Stimulated activated CD8-positive, alpha-beta memory T cell treated with anti-CD3 and anti-CD28 coated beads, Interleukin-4, amount 100 ng/mL, for 48 hours (primary cell): ENCODE data around the gene PDHA2.
"Not testable (repeated sequence)": the region's sequence is repeated elsewhere in the genome, so short reads cannot be mapped to it uniquely, and the experiment has no call there.

Experiments
- DNase-seq: peaks from one replicate; pipeline ENCODE4 v3.0.0-alpha.2; 2020

Gene PDHA2

DNA sequence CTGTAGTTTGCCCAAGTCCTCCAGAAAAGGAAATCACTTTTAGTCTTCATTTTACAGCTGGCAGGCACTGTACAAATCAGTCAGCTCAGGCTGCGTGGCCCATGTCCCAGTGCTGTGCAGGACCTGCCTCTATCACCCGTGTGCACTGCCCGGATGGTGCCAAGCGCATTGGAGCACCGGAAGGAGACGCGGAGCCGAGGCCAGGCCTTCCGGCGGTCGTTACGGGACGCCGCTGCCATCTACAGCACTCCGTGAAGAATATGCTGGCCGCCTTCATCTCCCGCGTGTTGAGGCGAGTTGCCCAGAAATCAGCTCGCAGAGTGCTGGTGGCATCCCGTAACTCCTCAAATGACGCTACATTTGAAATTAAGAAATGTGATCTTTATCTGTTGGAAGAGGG is at the start of gene PDHA2:
TSS of gene PDHA2 (plus strand) at position 203 of the 400 bp plus-strand sequence. CDS start at position 261, 58 bp downstream.
- no peak for DNase-seq

DNA sequence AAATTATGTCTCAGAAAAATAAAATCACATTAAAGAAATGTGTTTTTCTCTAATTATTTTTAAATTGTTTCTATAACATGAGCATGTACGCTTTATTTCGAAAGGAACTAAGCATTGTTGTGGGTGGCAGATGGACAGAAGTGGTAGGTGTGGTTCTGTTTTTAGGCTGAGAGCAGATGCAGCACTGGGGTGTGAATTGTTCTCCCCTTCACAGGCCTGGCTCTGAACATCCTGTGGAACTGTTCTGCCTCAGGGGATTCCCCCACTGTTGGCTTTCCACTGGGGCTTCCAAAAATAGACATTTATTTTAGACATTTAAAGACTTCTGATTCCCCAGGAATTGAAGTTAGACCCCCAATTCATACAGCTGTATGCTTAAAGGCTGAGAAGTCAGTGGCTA is 41.9 kb upstream of the PDHA2 start:
- no peak for DNase-seq

DNA sequence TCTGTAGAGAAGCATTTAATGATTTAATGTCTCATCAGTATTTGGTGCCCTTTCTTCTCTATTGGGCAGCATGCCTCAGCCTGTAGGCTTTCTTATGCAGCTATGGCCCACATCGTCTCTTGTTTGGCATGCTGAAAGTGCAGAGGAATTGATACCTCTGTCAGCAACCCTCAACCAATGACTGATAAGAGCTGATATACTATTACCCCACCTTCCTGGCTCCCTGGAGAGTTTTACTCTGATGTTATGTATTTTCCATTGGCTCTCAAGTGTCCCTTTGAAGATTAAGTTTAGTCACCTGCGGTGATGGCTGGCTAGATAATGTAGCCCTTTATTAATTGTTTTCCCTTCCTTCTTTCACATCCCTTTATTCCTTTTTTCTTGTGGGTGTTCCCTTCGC is 41.2 kb upstream of the PDHA2 start:
- DNase-seq, result no peak

DNA sequence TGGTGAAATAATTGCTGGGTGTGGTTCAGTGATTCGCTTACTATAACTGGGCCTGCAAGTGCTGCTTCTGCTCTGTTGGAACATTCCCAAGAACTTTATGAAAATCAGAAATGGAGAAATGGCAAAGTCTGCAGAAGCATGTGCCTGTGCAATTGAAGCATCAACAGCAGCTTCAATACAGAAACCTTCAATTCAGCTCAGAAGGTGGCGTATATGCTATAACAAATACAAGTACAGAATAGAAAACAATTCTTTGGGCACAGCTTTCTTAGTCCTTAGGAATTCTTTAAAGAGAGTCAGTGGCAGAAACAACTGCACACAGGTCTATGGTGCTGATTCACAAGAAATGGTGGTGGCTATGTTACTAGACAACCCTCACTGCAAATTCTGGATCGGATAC is 18.0 kb upstream of the PDHA2 start:
- DNase-seq, result no peak

DNA sequence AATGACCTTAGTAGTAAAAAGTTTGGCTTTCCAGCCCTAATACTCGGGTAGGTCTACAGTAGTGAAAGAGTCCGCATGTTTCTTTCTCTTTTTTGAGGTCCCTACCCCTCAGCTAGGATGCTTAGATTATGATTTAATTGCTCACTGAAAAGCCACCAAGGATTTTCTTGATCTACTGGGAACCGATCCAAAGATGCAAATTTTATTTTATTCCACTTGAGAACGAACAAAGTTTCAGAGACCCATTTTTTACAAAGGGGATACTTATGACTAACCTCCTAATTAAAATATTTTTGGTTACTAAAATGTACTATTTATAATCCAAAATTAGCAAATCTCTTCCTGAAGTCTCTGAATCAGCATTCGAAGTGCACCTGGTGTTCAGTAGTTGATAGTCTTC is 14.3 kb upstream of the PDHA2 start:
- no peak for DNase-seq

DNA sequence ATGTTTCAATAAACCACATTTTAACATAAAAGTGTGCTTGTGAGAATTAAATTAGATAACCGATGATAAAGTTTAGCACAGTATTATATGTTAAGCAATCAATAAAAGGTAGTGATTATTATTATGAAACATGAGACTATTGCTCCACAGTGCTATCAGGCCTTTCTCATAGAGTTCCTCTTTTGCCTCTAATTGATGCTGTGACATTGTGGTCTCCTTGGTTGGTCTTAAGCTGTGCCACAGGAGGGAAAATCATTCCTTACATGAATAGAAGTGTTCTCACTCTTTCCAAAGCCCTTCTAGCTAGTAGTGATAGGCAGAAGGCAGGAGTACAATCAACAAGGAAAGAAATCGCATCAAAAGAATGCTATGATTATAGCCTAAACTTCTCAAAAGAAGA is 9.2 kb upstream of the PDHA2 start:
- no peak for DNase-seq

DNA sequence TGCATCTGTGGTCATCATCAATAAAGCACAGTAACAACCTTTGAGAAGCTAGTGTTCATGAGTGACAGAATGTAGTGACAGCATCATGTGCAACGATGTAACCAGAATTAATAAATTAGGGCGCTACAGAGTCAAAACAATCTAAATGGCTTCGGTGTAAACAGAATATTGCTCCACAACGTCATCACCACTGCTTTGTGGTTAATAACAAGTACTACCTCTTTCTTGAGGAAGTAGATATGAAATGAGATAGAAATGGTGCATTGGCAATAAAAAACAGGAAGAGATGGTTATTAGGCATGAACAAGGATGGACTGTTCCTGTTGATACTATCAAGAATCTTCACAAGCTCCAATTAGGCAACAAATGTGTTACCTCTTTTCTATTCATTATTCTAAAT is 8.7 kb upstream of the PDHA2 start:
- DNase-seq, result no peak

DNA sequence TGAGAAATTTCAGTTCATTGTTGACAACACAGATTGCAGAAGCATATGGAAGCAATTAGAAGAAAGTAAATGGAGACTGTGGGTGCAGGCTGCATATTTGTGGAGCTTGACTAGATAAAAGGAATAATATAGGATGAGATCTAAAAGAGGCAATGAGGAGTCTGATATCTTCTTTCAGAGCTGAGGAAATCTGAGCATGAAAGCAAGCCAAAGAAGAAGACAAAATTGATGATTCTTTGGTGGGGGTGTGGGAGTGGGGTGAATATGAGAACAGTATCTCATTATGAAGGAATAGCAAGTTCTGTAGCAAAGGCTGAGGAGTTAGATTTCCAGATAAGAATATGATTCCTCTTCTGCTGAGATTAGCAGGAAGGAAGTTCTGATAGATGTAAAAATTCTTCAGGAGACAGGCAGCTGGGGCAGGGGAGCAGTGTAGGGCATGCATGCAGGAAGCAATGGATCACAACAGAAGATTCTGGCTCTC is 6.1 kb upstream of the PDHA2 start:
- no peak for DNase-seq

DNA sequence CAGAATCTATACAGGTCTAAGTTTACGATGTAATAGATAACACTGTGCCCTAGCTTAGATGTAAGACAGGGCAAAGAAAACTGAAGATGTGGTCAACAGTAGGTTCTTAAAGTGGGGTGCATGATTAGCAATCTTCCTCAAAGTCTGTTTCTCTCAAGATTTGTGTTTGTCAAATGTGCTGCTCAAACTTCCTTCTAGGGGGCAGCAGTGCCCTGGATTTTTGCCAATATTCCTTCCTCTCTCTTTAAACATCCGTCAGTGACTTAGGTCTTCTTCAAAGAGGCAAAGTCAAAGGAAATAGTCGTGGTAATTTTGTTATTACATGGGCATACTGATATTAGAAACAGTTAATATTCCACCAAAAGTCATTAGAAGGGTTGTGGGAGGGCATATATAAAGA is 4.2 kb upstream of the PDHA2 start:
- no peak for DNase-seq

DNA sequence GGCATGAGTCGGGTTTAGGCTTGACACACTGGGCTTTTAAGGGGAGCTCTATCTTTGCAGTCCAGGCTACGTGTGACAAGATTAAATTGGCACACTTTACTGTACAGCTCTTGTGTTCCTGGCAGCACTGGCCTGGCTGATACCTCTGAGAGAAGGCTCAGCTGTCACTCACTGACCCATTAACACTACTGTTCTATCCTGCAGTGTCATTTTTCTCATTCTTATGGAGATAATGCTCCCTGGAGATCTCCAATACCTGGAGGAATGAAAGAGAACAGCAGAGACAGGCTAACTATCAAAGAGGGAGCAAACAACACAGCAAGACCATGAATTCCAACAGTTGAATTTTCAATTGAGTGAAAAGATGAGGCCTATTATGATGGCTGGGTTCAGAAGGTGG is 1.7 kb upstream of the PDHA2 start:
- DNase-seq, result no peak

DNA sequence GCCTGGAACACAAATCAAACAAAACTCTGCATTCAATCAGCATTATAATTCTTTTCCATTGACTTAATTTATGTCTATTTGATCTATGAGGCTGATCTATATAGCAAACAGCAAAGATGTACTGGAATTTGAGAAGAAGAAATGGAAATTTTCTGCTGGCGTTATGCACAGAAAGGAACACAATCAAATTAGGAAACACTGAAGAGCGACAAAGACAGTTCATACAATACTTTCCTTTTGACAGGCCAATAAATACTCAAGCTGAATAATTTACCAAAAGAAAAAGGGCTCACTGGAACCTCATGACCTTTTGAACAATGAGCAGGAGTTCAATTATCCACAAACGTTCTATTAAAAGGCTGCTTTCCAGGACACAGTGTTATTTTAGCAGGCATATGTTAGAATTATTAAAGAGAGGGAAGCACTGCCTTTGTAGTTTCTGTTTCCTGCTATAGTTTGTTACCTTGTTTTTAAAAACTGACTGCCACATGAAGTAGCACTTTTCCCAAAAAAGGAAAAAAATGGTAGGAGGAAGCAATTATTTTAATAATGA is 8.1 kb downstream of the PDHA2 start:
- no peak for DNase-seq

DNA sequence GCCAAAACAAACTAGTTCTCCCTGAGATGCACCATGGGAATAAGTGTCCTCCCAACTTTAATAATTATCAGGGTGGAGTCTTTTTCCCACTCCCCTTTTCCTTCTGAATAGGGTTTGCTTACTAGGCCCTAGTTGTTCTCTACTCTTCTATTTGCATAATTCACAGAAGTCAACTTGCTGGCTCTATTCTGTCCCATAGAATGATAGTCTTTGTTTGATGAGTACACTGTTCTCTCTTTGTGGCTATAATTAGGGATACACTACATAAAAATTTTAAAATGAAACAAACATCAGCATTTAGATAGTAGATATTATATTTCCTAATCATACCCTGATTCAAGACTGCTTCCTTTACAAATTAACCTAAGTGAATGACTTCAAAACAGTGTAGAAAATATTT is 10.3 kb downstream of the PDHA2 start:
- no peak for DNase-seq

DNA sequence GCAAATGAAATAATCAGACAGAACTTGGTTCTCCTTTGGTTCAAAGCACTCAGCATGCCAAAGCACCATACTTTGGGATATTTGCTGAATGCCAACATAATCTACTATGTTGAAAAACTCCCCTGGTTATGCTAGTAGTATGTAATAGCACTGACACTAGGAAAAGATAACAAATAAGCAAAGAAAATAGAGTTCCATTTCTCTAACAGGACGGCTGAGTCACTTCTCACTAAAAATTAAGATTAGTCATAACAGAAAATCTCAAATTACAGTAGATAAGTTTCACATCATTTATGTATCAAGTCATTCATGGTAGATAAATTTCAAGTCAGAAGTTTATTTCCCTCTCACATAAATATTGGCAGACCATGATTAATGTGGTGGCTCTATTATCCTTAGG is 17.9 kb downstream of the PDHA2 start:
- DNase-seq, result no peak

DNA sequence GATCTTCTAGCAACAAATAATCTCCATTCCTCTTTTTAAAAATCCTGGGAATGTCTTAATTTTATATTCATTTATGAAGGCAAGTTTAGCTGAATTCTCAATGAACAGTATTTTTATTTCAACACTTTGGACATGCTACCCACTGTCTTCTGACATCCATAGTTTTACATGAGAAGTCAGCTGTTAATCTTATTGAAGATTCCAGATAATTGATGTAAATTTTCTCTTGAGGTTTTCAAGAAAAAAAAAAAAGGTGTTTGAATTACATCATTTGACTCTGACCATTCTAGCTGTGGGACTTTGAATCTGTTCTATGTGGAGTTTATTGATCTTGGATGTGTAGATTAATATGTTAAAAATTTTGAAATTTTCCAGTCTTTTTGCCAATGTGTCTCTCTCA is 28.0 kb downstream of the PDHA2 start:
- no peak for DNase-seq

DNA sequence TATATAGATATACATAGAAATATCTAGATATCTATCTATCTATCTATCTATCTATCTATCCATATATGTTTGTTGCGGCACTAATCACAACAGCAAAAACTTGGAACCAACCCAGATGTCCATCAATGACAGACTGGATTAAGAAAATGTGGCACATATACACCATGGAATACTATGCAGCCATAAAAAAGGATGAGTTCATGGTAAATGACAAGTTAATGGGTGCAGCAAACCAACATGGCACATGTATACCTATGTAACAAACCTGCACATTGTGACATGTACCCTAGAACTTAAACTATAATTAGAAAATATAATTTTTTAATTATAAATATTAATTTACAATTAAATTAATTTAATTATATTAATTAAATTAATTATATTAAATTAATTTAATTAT is 29.5 kb downstream of the PDHA2 start:
- DNase-seq, result not testable (repeated sequence)

DNA sequence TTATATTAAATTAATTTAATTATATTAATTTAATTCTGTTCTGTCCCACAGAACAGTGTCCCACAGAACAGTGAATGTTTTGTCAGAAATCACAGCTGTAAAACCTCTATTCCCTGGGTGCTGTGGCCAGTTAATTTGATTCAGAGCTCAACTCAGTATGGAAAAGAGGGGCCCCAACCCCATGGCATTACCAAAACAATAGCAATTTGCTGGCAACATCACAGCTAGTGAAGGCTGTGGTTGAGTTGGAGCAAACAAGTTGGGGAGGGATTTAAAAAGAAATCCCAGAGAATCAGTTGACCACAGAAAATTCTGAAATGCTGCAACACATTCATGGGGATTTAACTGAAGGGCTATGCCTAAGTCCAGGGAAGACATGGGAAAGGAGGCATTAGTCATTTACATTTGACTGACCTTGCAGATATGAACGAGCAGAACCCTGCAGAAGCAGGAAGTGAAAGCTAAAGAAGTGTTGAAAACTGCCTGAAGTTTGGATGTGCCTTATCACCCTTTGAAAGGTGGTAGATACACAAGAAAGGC is 30.1 kb downstream of the PDHA2 start:
- DNase-seq, result no peak

DNA sequence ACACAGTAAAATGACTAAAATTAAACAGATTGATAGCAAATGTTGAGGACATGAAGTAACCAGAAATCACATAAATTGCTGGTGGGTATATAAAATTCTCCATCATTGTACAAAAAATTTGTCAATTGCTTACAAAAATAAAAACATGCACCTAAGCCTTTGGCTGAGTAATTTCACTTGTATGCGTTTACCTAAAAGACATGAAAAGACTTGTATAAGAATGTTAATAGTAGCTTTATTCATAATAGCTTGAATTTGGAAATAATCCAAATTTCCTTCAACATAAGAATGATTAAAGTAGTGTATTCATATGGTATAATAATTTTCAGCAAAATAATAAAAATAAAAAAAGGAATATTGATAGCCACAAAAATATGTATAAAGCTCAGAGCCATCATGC is 37.7 kb downstream of the PDHA2 start:
- no peak for DNase-seq

DNA sequence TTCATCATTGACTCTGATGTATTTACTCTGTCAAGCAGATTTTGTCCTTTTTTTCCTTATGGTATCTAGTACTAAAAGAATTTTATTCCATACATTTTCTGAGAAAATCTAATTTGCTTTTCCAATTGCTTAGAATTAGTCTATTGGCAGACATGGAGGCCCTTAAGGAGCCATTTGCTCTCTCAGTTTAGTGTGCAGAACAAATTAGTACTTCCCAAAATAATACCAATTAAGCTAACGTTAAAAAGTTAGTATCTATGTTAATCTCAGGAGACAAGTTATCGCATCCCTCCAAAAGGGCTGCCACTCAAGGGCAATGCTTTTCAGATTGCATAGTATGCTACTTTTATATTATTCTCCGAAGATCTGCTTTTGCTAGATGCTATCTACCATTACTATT is 47.7 kb downstream of the PDHA2 start:
- no peak for DNase-seq

DNA sequence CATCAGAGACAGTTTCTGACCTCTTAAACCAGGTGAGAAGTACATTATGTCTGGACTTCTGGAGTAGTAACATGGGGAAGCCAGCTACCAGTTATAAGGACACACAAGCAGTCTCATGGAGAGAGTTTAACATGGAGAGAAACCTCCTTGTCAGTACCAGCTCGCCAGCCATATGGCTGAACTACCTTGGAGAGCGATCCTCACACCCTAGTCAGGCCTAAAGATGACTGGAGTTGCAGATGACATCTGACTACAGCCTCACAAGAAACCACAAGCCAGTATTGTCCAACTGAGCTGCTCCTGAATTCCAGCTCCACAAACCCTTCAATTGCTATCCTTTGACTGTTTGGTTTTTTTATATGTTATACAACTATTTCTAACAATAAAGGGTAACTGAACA is 49.8 kb downstream of the PDHA2 start:
- no peak for DNase-seq
